ENCODE results near the gene TCAIM. TPM values are rescaled to one million over a fixed set of nuclear protein-coding genes. Genes with fewer than 3 reads are reported as not detected.

TCAIM gene
- total and polyA plus RNA-seq, 4 donors, result 13.3 to 26.0 (median 23.0) TPM

DNA sequence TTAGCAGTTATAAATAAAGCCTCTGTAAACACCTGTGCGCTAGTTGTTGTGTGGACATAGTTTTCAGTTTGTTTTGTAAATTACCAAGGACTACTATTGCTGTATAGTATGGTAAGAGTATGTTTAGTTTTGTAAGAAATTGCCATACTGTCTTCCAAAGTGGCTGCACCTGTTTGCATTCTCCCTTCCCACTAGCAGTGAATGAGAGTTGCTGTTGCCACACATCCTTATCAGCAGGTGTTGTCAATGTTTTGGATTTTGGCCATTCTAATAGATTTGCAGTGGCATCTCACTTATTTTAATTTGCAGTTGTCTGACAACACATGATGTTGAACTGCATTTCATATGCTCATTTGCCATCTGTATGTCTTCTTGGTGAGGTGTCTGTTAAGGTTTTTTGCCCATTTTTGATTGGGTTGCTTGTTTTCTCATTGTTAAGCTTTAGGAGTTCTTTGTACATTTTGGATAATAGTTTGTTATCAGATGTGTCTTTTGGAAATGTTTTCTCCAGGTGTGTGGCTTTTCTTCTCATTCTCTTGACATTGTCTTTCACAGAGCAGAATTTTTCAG lies 14.9 kb downstream of the TCAIM start:
- no peaks in the 10 kb centered on the region for H3K4me1 ChIP-seq (ENCODE audit: control insufficient read depth in 1 of 2, insufficient read depth in 2 of 2, low read length in 2 of 2)
- H3K27ac ChIP-seq (ENCODE audit: low read depth in 1 of 2, low read length in 2 of 2), result no peak overlapping the region
- H3K27me3 ChIP-seq (ENCODE audit: control insufficient read depth in 1 of 2, insufficient read depth in 2 of 2, low read length in 1 of 2), result no peaks in the 10 kb centered on the region
- H3K9me3 ChIP-seq (ENCODE audit: control insufficient read depth, low read length), result no peaks in the 10 kb centered on the region
- no peak for DNase-seq
- no peak for ATAC-seq (ENCODE audit: low FRiP score)
- intact Hi-C loops (cut with DNase I), result no loop called here
- H3K4me3 ChIP-seq (ENCODE audit: low read length in 2 of 2), result no peak overlapping the region
- peaks cover 0 to 3% of the 10 kb centered on the region in 2 donors for H3K36me3 ChIP-seq (ENCODE audit: control insufficient read depth in 1 of 2, insufficient read depth in 2 of 2, low read length in 1 of 2)
- WGBS, 2 donors, result 97 to 100% methylated on average over 1 of the region's 1 CpG

- Histone ChIP-seq H3K27me3 (ENCODE audit: control insufficient read depth in 1 of 2, insufficient read depth in 2 of 2, low read length in 1 of 2) (no peaks in the 10 kb centered on the region), H3K36me3 (ENCODE audit: control insufficient read depth in 1 of 2, insufficient read depth in 2 of 2, low read length in 1 of 2) (peaks cover 0 to 3% of the 10 kb centered on the region in 2 donors), H3K4me1 (ENCODE audit: control insufficient read depth in 1 of 2, insufficient read depth in 2 of 2, low read length in 2 of 2) (no peaks in the 10 kb centered on the region), H3K27ac (ENCODE audit: low read depth in 1 of 2, low read length in 2 of 2) (peak overlapping the region; percentile 33 to 52), H3K9me3 (ENCODE audit: control insufficient read depth, low read length) (no peaks in the 10 kb centered on the region), H3K4me3 (ENCODE audit: low read length in 2 of 2) (no peak overlapping the region)
- DNase-seq (no peak), ATAC-seq (ENCODE audit: low FRiP score) (peak; percentile 75)
- intact Hi-C loops (cut with DNase I), result no loop called here
- WGBS, 2 donors, result 2 to 6% methylated on average over 2 of the region's 2 CpGs
These were observed 16.9 kb downstream of the TCAIM start for GRCh38 chr3:44355362-44356033.

DNA sequence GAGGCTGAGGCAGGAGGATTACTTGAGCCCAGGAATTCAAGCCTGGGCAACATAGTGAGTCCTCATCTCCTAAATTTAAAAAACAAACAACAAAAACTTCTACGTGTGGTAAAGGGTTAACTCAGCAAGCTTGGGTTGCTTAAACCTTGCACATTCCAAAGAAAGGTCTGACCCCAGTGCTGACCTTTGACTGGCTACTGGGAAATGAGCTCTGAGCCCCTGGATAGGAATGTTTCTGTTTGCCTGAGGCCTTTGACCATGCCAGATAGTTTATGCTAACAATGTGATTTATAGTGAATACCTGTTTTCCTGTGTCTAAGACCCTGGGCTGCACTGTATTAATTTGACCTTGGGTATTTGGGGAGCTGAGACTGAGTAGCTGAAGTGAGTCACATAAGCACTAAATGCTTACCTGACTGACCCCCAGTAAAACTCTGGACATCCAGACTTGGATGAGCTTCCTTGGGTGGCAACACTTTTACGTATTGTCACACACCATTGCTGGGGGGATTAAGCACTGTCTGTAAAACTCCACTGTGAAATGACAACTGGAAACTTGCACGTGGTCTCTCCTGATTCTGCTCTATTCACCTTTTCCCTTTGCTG lies 20.7 kb downstream of the TCAIM start:
- H3K36me3 ChIP-seq (ENCODE audit: control insufficient read depth in 1 of 2, insufficient read depth in 2 of 2, low read length in 1 of 2), result no peaks in the 10 kb centered on the region
- intact Hi-C loops (cut with DNase I), result no loop called here
- WGBS, 2 donors, result 54 to 62% methylated on average over 3 of the region's 3 CpGs
- H3K4me1 ChIP-seq (ENCODE audit: control insufficient read depth in 1 of 2, insufficient read depth in 2 of 2, low read length in 2 of 2), result no peaks in the 10 kb centered on the region
- H3K4me3 ChIP-seq (ENCODE audit: low read length in 2 of 2), result no peak overlapping the region
- H3K27me3 ChIP-seq (ENCODE audit: control insufficient read depth in 1 of 2, insufficient read depth in 2 of 2, low read length in 1 of 2), result no peaks in the 10 kb centered on the region
- no peaks in the 10 kb centered on the region for H3K9me3 ChIP-seq (ENCODE audit: control insufficient read depth, low read length)
- H3K27ac ChIP-seq (ENCODE audit: low read depth in 1 of 2, low read length in 2 of 2), result no peak overlapping the region
- no peak for DNase-seq
- ATAC-seq (ENCODE audit: low FRiP score), result no peak

- no peaks in the 10 kb centered on the region for H3K27me3 ChIP-seq (ENCODE audit: control insufficient read depth in 1 of 2, insufficient read depth in 2 of 2, low read length in 1 of 2)
- DNase-seq (no peak), ATAC-seq (ENCODE audit: low FRiP score) (no peak)
- 63 to 73% methylated on average over 1 to 2 of the region's 2 CpGs for WGBS, 2 donors
- peaks cover 0 to 2% of the 10 kb centered on the region in 2 donors for H3K36me3 ChIP-seq (ENCODE audit: control insufficient read depth in 1 of 2, insufficient read depth in 2 of 2, low read length in 1 of 2)
- no peaks in the 10 kb centered on the region for H3K9me3 ChIP-seq (ENCODE audit: control insufficient read depth, low read length)
- no peak overlapping the region for H3K27ac ChIP-seq (ENCODE audit: low read depth in 1 of 2, low read length in 2 of 2)
- no peaks in the 10 kb centered on the region for H3K4me1 ChIP-seq (ENCODE audit: control insufficient read depth in 1 of 2, insufficient read depth in 2 of 2, low read length in 2 of 2)
- intact Hi-C loops (cut with DNase I), result no loop called here
- H3K4me3 ChIP-seq (ENCODE audit: low read length in 2 of 2), result no peak overlapping the region
These were observed 25.0 kb downstream of the TCAIM start for GRCh38 chr3:44363591-44363990.

DNA sequence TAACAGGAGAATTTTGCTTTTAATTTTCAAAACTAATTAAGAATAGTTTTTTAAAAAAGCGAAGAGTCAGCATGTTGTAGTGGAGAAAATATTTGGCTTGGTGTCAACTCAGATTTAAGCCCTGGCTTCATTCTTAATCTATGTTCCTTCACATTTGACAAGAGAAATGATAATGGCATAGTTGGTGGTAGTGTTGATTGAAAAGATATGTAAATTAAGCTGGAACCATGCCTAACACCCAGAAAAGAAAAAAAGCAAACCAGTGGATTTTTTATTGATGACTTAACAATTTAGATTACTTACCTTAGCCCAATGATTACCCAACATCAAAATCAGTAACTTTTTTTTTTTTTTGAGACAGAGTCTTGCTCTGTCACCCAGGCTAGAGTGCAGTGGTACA lies 27.4 kb downstream of the TCAIM start:
- H3K36me3 ChIP-seq (ENCODE audit: control insufficient read depth in 1 of 2, insufficient read depth in 2 of 2, low read length in 1 of 2), result peaks cover 0 to 7% of the 10 kb centered on the region in 2 donors
- ATAC-seq (ENCODE audit: low FRiP score), result no peak
- 97 to 98% methylated on average over 1 of the region's 1 CpG for WGBS, 2 donors

GRCh38 chr3:44375450-44375849 lies 36.9 kb downstream of the TCAIM start:
- WGBS, 2 donors, result 88 to 96% methylated on average over 1 of the region's 1 CpG
- Histone ChIP-seq H3K27me3 (ENCODE audit: control insufficient read depth in 1 of 2, insufficient read depth in 2 of 2, low read length in 1 of 2) (no peaks in the 10 kb centered on the region), H3K9me3 (ENCODE audit: control insufficient read depth, low read length) (no peaks in the 10 kb centered on the region), H3K4me3 (ENCODE audit: low read length in 2 of 2) (no peak overlapping the region), H3K36me3 (ENCODE audit: control insufficient read depth in 1 of 2, insufficient read depth in 2 of 2, low read length in 1 of 2) (peaks cover 1 to 5% of the 10 kb centered on the region in 2 donors), H3K27ac (ENCODE audit: low read depth in 1 of 2, low read length in 2 of 2) (no peak overlapping the region), H3K4me1 (ENCODE audit: control insufficient read depth in 1 of 2, insufficient read depth in 2 of 2, low read length in 2 of 2) (no peaks in the 10 kb centered on the region)
- no peak for ATAC-seq (ENCODE audit: low FRiP score)
- no peak for DNase-seq
- intact Hi-C loops (cut with DNase I), result no loop called here

More for the DNA sequence above, 27.4 kb downstream of the TCAIM start:
- Histone ChIP-seq H3K9me3 (ENCODE audit: control insufficient read depth, low read length) (no peaks in the 10 kb centered on the region), H3K27me3 (ENCODE audit: control insufficient read depth in 1 of 2, insufficient read depth in 2 of 2, low read length in 1 of 2) (no peaks in the 10 kb centered on the region), H3K4me1 (ENCODE audit: control insufficient read depth in 1 of 2, insufficient read depth in 2 of 2, low read length in 2 of 2) (no peaks in the 10 kb centered on the region), H3K27ac (ENCODE audit: low read depth in 1 of 2, low read length in 2 of 2) (no peak overlapping the region), H3K4me3 (ENCODE audit: low read length in 2 of 2) (no peak overlapping the region)
- DNase-seq, result no peak
- intact Hi-C loops (cut with DNase I), result no loop called here

DNA sequence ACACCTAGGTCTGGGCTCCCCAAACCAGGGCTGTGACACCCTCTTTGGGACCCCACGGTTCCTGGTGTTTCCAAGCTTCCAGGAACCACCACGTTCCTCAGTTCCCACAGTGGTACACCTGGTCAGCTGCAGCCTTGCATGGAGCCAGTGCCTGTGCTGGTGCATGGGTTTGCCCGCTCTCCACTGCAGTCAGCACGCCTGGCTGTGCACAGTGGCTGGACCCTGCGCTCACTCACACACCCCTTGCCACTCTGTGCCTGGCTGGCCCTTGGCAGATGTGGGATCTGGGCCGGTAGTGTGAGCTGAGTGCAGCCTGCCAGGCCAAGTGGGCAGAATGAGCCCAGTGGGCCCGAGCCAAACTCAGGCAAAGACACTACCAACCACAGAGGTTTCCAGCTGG lies 48.8 kb downstream of the TCAIM start:
- Histone ChIP-seq H3K27me3 (ENCODE audit: control insufficient read depth in 1 of 2, insufficient read depth in 2 of 2, low read length in 1 of 2) (no peaks in the 10 kb centered on the region), H3K27ac (ENCODE audit: low read depth in 1 of 2, low read length in 2 of 2) (no peak overlapping the region), H3K9me3 (ENCODE audit: control insufficient read depth, low read length) (peaks cover 3% of the 10 kb centered on the region), H3K4me3 (ENCODE audit: low read length in 2 of 2) (no peak overlapping the region), H3K4me1 (ENCODE audit: control insufficient read depth in 1 of 2, insufficient read depth in 2 of 2, low read length in 2 of 2) (no peaks in the 10 kb centered on the region), H3K36me3 (ENCODE audit: control insufficient read depth in 1 of 2, insufficient read depth in 2 of 2, low read length in 1 of 2) (no peaks in the 10 kb centered on the region)
- WGBS, 2 donors, result 91 to 92% methylated on average over 7 of the region's 7 CpGs
- DNase-seq, result no peak
- intact Hi-C loops (cut with DNase I), result no loop called here
- no peak for ATAC-seq (ENCODE audit: low FRiP score)

- 95 to 100% methylated on average over 1 of the region's 1 CpG for WGBS, 2 donors
- H3K9me3 ChIP-seq (ENCODE audit: control insufficient read depth, low read length), result no peaks in the 10 kb centered on the region
- DNase-seq, result no peak
- no peak overlapping the region for H3K4me3 ChIP-seq (ENCODE audit: low read length in 2 of 2)
- intact Hi-C loops (cut with DNase I), result loop anchor here in 1 of 2 donors (10.0 kb wide), 1 partner anchor 68 kb away; no protein-coding TSS in a partner anchor
- H3K27me3 ChIP-seq (ENCODE audit: control insufficient read depth in 1 of 2, insufficient read depth in 2 of 2, low read length in 1 of 2), result no peaks in the 10 kb centered on the region
- H3K36me3 ChIP-seq (ENCODE audit: control insufficient read depth in 1 of 2, insufficient read depth in 2 of 2, low read length in 1 of 2), result peaks cover 0 to 1% of the 10 kb centered on the region in 2 donors
- ATAC-seq (ENCODE audit: low FRiP score), result no peak
- no peak overlapping the region for H3K27ac ChIP-seq (ENCODE audit: low read depth in 1 of 2, low read length in 2 of 2)
- H3K4me1 ChIP-seq (ENCODE audit: control insufficient read depth in 1 of 2, insufficient read depth in 2 of 2, low read length in 2 of 2), result no peaks in the 10 kb centered on the region
These were observed 53.9 kb downstream of the TCAIM start for GRCh38 chr3:44392489-44392888.

DNA sequence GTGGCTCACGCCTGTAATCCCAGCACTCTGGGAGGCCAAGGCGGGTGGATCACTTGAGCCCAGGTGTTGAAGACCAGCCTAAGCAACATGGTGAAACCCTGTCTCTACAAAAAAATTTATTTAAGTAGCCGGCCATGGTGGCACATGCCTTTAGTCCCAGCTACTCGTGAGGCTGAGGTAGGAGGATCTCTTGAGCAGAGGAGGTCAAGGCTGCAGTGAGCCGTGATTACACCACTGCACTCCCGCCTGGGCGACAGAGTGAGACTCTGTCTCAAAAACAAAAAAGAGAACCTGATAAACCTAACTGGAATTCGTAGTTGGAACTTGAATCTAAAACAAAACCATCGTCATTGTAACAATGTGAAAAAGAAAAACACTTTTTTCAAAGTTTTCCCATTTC lies 57.1 kb downstream of the TCAIM start:
- H3K4me1 ChIP-seq (ENCODE audit: control insufficient read depth in 1 of 2, insufficient read depth in 2 of 2, low read length in 2 of 2), result no peaks in the 10 kb centered on the region
- intact Hi-C loops (cut with DNase I), result loop anchor here in 1 of 2 donors (10.0 kb wide), 1 partner anchor 71 kb away; no protein-coding TSS in a partner anchor
- no peak overlapping the region for H3K27ac ChIP-seq (ENCODE audit: low read depth in 1 of 2, low read length in 2 of 2)
- H3K4me3 ChIP-seq (ENCODE audit: low read length in 2 of 2), result no peak overlapping the region
- H3K9me3 ChIP-seq (ENCODE audit: control insufficient read depth, low read length), result no peaks in the 10 kb centered on the region
- 75 to 80% methylated on average over 9 of the region's 9 CpGs for whole genome bisulfite sequencing, 2 donors
- ATAC-seq (ENCODE audit: low FRiP score) (no peak), DNase-seq (no peak)
- peaks cover 0 to 1% of the 10 kb centered on the region in 2 donors for H3K36me3 ChIP-seq (ENCODE audit: control insufficient read depth in 1 of 2, insufficient read depth in 2 of 2, low read length in 1 of 2)
- no peaks in the 10 kb centered on the region for H3K27me3 ChIP-seq (ENCODE audit: control insufficient read depth in 1 of 2, insufficient read depth in 2 of 2, low read length in 1 of 2)
